ENCODE data around the gene OPN1MW.
"Not testable (repeated sequence)": the region's sequence is repeated elsewhere in the genome, so short reads cannot be mapped to it uniquely, and the experiment has no call there.

OPN1MW gene

GRCh38 chrX:154211057-154211456, 28.7 kb downstream of the OPN1MW start:
- DNase-seq (ENCODE audit: low read depth in 2 of 2) = peak in 1 of 2 donors; percentile 0

- not testable (repeated sequence) for DNase-seq (ENCODE audit: low read depth in 2 of 2)
Measured at GRCh38 chrX:154211499-154211898, 29.1 kb downstream of the OPN1MW start.

GRCh38 chrX:154219456-154219855, 37.1 kb downstream of the OPN1MW start, which contains the start of gene OPN1MW2:
Gene OPN1MW2, plus strand, starts transcription at chrX:154219756. Its CDS starts 60 bp downstream, at chrX:154219816.
- DNase-seq (ENCODE audit: low read depth in 2 of 2) = not testable (repeated sequence)

- not testable (repeated sequence) for DNase-seq (ENCODE audit: low read depth in 2 of 2)
Measured at GRCh38 chrX:154225292-154225691, 42.9 kb downstream of the OPN1MW start.

GRCh38 chrX:154226706-154227105, 44.3 kb downstream of the OPN1MW start:
- not testable (repeated sequence) for DNase-seq (ENCODE audit: low read depth in 2 of 2)

GRCh38 chrX:154231443-154231842, 49.0 kb downstream of the OPN1MW start:
- DNase-seq (ENCODE audit: low read depth in 2 of 2) = not testable (repeated sequence)

- DNase-seq (ENCODE audit: low read depth in 2 of 2) = not testable (repeated sequence)
Measured at GRCh38 chrX:154233620-154234019, 51.2 kb downstream of the OPN1MW start.

- not testable (repeated sequence) for DNase-seq (ENCODE audit: low read depth in 2 of 2)
Measured at GRCh38 chrX:154238939-154239559, 56.7 kb downstream of the OPN1MW start.

- not testable (repeated sequence) for DNase-seq (ENCODE audit: low read depth in 2 of 2)
Measured at GRCh38 chrX:154239982-154240503, 57.6 kb downstream of the OPN1MW start.
